ENCODE measurements around the gene ARHGAP44.

Gene ARHGAP44

GRCh38 chr17:12995106-12995895 lies 206.0 kb downstream of the ARHGAP44 start:
- no peak overlapping the region for H3K9ac ChIP-seq
- no peaks in the 10 kb centered on the region; the same call in 1 of the 2 replicates for H3K27me3 ChIP-seq
- H3K9me3 ChIP-seq = no peaks in the 10 kb centered on the region
- H3K27ac ChIP-seq = no peak overlapping the region
- H3K4me1 ChIP-seq = peaks cover 51% of the 10 kb centered on the region
- no peak for TF ChIP-seq Cebpa-rat (IDR thresholded peaks at IDR 0.05)
- peaks cover 100% of the 10 kb centered on the region for H3K36me3 ChIP-seq
- peaks cover 42% of the 10 kb centered on the region for H4K20me1 ChIP-seq
- peak overlapping the region; percentile 59 for H3K4me2 ChIP-seq
- H3K4me3 ChIP-seq = no peak overlapping the region

GRCh38 chr17:12995896-12996295 lies 206.6 kb downstream of the ARHGAP44 start:
- Histone ChIP-seq H3K9ac (no peak overlapping the region), H3K9me3 (no peaks in the 10 kb centered on the region), H3K27me3 (no peaks in the 10 kb centered on the region; the same call in 1 of the 2 replicates), H4K20me1 (peaks cover 42% of the 10 kb centered on the region), H3K4me1 (peaks cover 45% of the 10 kb centered on the region), H3K36me3 (peaks cover 100% of the 10 kb centered on the region), H3K4me3 (no peak overlapping the region), H3K4me2 (no peak overlapping the region), H3K27ac (no peak overlapping the region)
- TF ChIP-seq Cebpa-rat (IDR thresholded peaks at IDR 0.05) = no peak

GRCh38 chr17:12996357-12996756 lies 207.1 kb downstream of the ARHGAP44 start:
- Histone ChIP-seq H3K27ac (no peak overlapping the region), H3K9me3 (no peaks in the 10 kb centered on the region), H3K4me1 (peaks cover 41% of the 10 kb centered on the region), H3K27me3 (no peaks in the 10 kb centered on the region; the same call in 1 of the 2 replicates), H3K9ac (no peak overlapping the region), H4K20me1 (peaks cover 42% of the 10 kb centered on the region), H3K4me3 (no peak overlapping the region), H3K36me3 (peaks cover 100% of the 10 kb centered on the region), H3K4me2 (no peak overlapping the region)
- TF ChIP-seq Cebpa-rat (IDR thresholded peaks at IDR 0.05) = no peak

- no peak overlapping the region for H3K9ac ChIP-seq
- H3K36me3 ChIP-seq = peaks cover 100% of the 10 kb centered on the region
Measured at GRCh38 chr17:12996941-12997340, 207.6 kb downstream of the ARHGAP44 start.

GRCh38 chr17:12998461-12998860 lies 209.2 kb downstream of the ARHGAP44 start:
- Histone ChIP-seq H4K20me1 (peaks cover 48% of the 10 kb centered on the region), H3K27ac (no peak overlapping the region), H3K9ac (no peak overlapping the region), H3K27me3 (no peaks in the 10 kb centered on the region; the same call in 1 of the 2 replicates), H3K4me2 (no peak overlapping the region), H3K36me3 (peaks cover 100% of the 10 kb centered on the region), H3K9me3 (no peaks in the 10 kb centered on the region), H3K4me3 (no peak overlapping the region), H3K4me1 (peaks cover 22% of the 10 kb centered on the region)
- no peak for TF ChIP-seq Cebpa-rat (IDR thresholded peaks at IDR 0.05)

More at GRCh38 chr17:12996941-12997340, 207.6 kb downstream of the ARHGAP44 start:
- Histone ChIP-seq H3K4me1 (peaks cover 35% of the 10 kb centered on the region), H4K20me1 (peaks cover 42% of the 10 kb centered on the region), H3K4me3 (no peak overlapping the region), H3K27ac (no peak overlapping the region), H3K9me3 (no peaks in the 10 kb centered on the region), H3K4me2 (no peak overlapping the region), H3K27me3 (no peaks in the 10 kb centered on the region; the same call in 1 of the 2 replicates)
- no peak for TF ChIP-seq Cebpa-rat (IDR thresholded peaks at IDR 0.05)

GRCh38 chr17:12998874-12999273 lies 209.6 kb downstream of the ARHGAP44 start:
- no peak overlapping the region for H3K9ac ChIP-seq
- no peak overlapping the region for H3K4me2 ChIP-seq
- no peaks in the 10 kb centered on the region for H3K9me3 ChIP-seq
- no peak for TF ChIP-seq Cebpa-rat (IDR thresholded peaks at IDR 0.05)
- H3K27me3 ChIP-seq = no peaks in the 10 kb centered on the region; the same call in 1 of the 2 replicates
- peaks cover 50% of the 10 kb centered on the region for H4K20me1 ChIP-seq
- no peak overlapping the region for H3K27ac ChIP-seq
- H3K4me1 ChIP-seq = peaks cover 17% of the 10 kb centered on the region
- H3K4me3 ChIP-seq = no peak overlapping the region
- peaks cover 100% of the 10 kb centered on the region for H3K36me3 ChIP-seq

GRCh38 chr17:13000561-13000960 lies 211.3 kb downstream of the ARHGAP44 start:
- Histone ChIP-seq H3K27ac (no peak overlapping the region), H4K20me1 (peaks cover 57% of the 10 kb centered on the region), H3K4me2 (no peak overlapping the region), H3K9me3 (no peaks in the 10 kb centered on the region), H3K4me3 (no peak overlapping the region), H3K4me1 (0 out of 2 replicates have a peak, but pooled peaks cover under 1% of the 10 kb centered on the region), H3K27me3 (no peaks in the 10 kb centered on the region; the same call in 1 of the 2 replicates), H3K36me3 (peaks cover 100% of the 10 kb centered on the region), H3K9ac (no peak overlapping the region)
- no peak for TF ChIP-seq Cebpa-rat (IDR thresholded peaks at IDR 0.05)

GRCh38 chr17:13001991-13002615 lies 212.8 kb downstream of the ARHGAP44 start:
- no peak overlapping the region for H3K4me3 ChIP-seq
- peak overlapping the region; percentile 1; the same call in 1 of the 2 replicates for H3K27ac ChIP-seq
- no peak overlapping the region for H3K4me2 ChIP-seq
- TF ChIP-seq Cebpa-rat (IDR thresholded peaks at IDR 0.05) = no peak
- no peaks in the 10 kb centered on the region for H3K27me3 ChIP-seq
- H3K9me3 ChIP-seq = no peaks in the 10 kb centered on the region
- no peak overlapping the region for H3K9ac ChIP-seq
- peaks cover 48% of the 10 kb centered on the region for H4K20me1 ChIP-seq
- H3K36me3 ChIP-seq = peaks cover 98% of the 10 kb centered on the region
- no peaks in the 10 kb centered on the region for H3K4me1 ChIP-seq

GRCh38 chr17:13002761-13003453 lies 213.6 kb downstream of the ARHGAP44 start:
- no peaks in the 10 kb centered on the region for H3K9me3 ChIP-seq
- no peak overlapping the region for H3K9ac ChIP-seq
- no peaks in the 10 kb centered on the region for H3K27me3 ChIP-seq
- H3K27ac ChIP-seq = peak overlapping the region; percentile 1; the same call in 1 of the 2 replicates
- no peak overlapping the region for H3K4me2 ChIP-seq
- H3K4me3 ChIP-seq = no peak overlapping the region
- TF ChIP-seq Cebpa-rat (IDR thresholded peaks at IDR 0.05) = no peak
- no peaks in the 10 kb centered on the region for H3K4me1 ChIP-seq
- peaks cover 97% of the 10 kb centered on the region for H3K36me3 ChIP-seq
- H4K20me1 ChIP-seq = peaks cover 48% of the 10 kb centered on the region
